ENCODE data around the gene KDM4C.

DNA sequence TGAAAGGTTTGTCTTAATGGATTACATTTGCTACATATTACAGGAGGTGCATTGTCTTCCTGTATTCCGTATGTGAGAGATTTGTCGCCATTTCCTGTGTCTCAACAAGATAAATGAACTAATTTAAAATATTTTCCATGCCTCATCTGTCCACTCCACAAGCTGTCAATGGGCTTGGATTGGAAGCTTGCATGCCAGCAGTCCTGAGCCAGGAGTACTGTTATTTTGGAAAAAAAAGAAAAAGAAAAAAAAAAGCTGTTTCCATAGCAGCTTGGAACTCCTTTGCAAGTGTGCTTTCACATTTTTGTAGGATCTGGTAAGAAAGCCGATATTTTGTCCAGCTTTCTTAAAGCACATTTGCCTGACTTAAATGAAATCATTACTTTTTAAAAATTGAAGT lies 330.8 kb downstream of the KDM4C start:
- no peak for TF ChIP-seq POLR2A (IDR thresholded peaks at IDR 0.05)
- TF ChIP-seq, protein P1, sequence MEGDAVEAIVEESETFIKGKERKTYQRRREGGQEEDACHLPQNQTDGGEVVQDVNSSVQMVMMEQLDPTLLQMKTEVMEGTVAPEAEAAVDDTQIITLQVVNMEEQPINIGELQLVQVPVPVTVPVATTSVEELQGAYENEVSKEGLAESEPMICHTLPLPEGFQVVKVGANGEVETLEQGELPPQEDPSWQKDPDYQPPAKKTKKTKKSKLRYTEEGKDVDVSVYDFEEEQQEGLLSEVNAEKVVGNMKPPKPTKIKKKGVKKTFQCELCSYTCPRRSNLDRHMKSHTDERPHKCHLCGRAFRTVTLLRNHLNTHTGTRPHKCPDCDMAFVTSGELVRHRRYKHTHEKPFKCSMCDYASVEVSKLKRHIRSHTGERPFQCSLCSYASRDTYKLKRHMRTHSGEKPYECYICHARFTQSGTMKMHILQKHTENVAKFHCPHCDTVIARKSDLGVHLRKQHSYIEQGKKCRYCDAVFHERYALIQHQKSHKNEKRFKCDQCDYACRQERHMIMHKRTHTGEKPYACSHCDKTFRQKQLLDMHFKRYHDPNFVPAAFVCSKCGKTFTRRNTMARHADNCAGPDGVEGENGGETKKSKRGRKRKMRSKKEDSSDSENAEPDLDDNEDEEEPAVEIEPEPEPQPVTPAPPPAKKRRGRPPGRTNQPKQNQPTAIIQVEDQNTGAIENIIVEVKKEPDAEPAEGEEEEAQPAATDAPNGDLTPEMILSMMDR (IDR thresholded peaks at IDR 0.05): no peak
